ENCODE measurements around the gene AUTS2.

DNA sequence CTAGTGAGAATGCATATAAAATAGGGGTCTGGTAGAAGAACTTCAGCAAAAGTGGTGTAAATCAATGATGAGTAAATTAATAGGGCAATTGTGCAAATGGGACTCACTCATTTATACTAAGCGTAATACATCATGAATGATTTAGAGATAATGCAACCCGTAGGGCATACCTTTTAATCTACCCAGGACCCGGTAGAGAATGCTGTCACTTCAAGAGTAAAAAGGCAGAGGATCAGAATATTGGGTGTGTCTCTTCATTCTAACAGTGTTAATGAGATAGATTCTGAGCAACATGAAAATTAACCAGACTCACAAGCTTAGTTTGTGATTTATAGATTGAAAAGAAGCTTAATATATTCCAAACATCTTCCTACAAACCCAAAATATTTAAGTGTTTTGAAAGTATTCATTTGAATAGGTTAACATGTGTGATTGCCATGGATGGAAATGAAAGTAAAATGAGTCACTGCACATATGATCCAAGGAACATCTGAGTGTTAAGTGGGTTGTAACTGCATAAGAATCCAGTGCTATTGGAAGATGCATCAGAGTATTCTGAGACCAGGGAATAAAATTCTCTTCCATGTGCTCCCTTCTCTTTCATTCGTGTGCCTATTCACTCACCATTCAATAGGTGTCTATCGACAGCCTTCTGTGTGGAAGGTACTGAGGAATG, 690.6 kb downstream of the AUTS2 start:
- TF ChIP-seq EZH2phosphoT487 (IDR thresholded peaks at IDR 0.05; ENCODE audit: insufficient read depth, low read depth) (no peak), EZH2 (IDR thresholded peaks at IDR 0.05; ENCODE audit: insufficient read depth, poor library complexity, severe bottlenecking) (no peak)

All from GM23248 (cell line).